KOPT-K1 (cell line): ENCODE measurements around the gene NKX6-2.
"Not testable (repeated sequence)": the region's sequence is repeated elsewhere in the genome, so short reads cannot be mapped to it uniquely, and the experiment has no call there.

ENCODE experiments used
- H3K27ac ChIP-seq: fragments of 200-600 bp; sonication (generic); 2 replicates; pipeline ENCODE4 v1.5.1; 2016; ENCODE audit warnings: antibody characterized with exemption, mild to moderate bottlenecking, low read depth, low read length; ENCODE audit not compliant: poor library complexity, severe bottlenecking
- H3K36me3 ChIP-seq: fragments of 200-600 bp; sonication (generic); 2 replicates; pipeline ENCODE4 v1.5.1; 2017; ENCODE audit warnings: antibody characterized with exemption, mild to moderate bottlenecking, low read length, moderate library complexity; ENCODE audit not compliant: insufficient read depth
- H3K9me3 ChIP-seq: fragments of 200-600 bp; sonication (generic); 2 replicates; pipeline ENCODE4 v1.5.1; 2017; ENCODE audit warnings: antibody characterized with exemption, low read length, mild to moderate bottlenecking; ENCODE audit not compliant: insufficient read depth, poor library complexity, severe bottlenecking

Gene NKX6-2

GRCh38 chr10:132806561-132807003, 20.6 kb upstream of the NKX6-2 start:
- H3K9me3 ChIP-seq, result no peaks in the 10 kb centered on the region
- no peak overlapping the region for H3K27ac ChIP-seq
- no peaks in the 10 kb centered on the region for H3K36me3 ChIP-seq

DNA sequence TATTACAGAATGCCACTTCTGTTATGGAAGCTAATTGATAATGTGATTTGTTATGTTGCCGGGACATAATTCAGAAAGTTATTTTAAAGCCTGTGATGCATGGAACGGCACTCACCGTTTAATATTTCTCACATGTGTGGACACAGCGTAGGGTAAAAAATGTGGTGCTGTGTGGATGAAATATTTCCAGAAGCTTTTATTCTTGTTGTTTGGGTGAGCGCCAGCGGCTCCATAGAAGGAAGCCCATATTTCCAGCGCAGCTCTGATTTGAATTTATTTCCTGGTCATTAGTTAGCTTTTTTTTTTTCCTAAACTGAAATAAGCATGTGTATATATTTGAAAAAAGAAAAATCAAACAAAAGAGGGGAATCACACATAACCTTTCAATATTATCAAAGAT, 20.2 kb upstream of the NKX6-2 start:
- Histone ChIP-seq H3K9me3 (no peaks in the 10 kb centered on the region), H3K36me3 (no peaks in the 10 kb centered on the region), H3K27ac (no peak overlapping the region)

DNA sequence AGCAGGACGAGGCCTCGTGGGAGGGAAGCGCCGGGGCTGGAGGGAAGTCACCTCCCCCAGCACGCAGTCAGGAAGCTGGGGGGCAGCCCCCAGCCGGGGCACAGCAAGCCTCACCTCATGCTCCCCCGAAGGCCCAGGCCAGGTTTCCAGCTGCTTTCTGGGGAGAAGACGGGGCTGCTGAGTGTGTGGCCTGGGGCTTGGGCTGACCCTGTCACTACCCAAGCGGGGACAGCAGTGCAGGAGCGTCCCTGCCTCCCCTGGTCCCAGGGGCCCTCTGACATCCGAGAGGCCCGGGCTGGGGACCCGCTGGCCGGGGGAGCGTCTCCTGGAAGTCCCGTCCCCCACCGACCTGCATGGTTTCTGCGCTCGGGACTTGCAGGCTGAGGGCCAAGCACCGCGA, 19.7 kb upstream of the NKX6-2 start:
- no peak overlapping the region for H3K27ac ChIP-seq
- no peaks in the 10 kb centered on the region for H3K9me3 ChIP-seq
- H3K36me3 ChIP-seq, result no peaks in the 10 kb centered on the region

- H3K9me3 ChIP-seq, result no peaks in the 10 kb centered on the region
- H3K27ac ChIP-seq, result no peak overlapping the region
- H3K36me3 ChIP-seq, result no peaks in the 10 kb centered on the region
Observed at GRCh38 chr10:132804785-132805426, 19.0 kb upstream of the NKX6-2 start.

DNA sequence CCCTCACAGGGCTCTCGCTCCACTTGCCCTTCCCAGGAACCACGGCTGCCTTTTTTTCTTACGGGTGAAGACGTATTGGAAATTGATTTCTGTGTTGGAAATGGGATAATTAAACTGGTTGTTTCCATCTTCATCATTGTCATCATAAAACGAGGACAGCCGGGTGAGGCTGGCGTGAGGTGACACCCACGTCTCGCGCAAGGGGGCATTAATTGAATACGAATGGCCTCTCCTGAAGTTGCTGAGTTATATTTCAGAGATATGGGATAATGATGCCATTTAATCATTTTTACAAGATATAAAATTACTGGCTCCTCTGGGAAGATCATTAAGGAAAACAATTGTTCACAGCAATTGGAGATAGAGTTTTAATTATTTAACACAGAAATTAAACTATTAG, 18.3 kb upstream of the NKX6-2 start:
- Histone ChIP-seq H3K9me3 (no peaks in the 10 kb centered on the region), H3K27ac (no peak overlapping the region), H3K36me3 (no peaks in the 10 kb centered on the region)

GRCh38 chr10:132803416-132804210, 17.7 kb upstream of the NKX6-2 start:
- H3K27ac ChIP-seq, result no peak overlapping the region
- no peaks in the 10 kb centered on the region for H3K36me3 ChIP-seq
- H3K9me3 ChIP-seq, result no peaks in the 10 kb centered on the region

DNA sequence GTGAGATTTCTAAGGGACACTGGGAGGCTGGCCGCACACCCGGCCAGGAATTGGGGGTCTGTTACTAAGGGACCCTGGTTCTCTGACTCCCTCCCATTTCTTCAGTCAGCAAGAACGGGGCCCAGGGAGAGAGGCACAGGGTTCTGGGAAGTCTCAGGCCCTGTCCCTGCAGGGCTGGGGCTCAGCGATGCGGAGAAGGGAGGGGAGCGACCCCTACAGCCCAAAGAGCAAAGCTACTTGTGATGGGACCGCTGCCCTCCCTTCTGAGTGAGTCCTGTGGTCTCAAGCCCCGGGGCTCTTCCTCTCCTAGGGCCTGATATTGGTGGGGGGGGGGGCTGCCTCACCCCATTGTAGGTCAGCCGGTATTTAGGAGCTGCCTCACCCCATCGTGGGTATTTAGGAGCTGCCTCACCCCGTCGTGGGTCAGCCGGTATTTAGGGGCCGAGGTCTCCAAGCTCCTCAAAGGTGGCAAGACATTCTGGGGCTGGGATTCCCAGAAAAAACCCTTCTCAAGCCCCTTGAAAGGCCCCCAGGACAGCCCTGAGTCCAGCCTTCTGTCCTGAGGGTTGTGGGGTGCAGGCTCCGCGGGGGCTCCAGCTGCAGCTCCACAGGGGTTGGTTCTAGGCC, 16.9 kb upstream of the NKX6-2 start:
- no peaks in the 10 kb centered on the region for H3K36me3 ChIP-seq
- no peak overlapping the region for H3K27ac ChIP-seq
- H3K9me3 ChIP-seq, result no peaks in the 10 kb centered on the region

DNA sequence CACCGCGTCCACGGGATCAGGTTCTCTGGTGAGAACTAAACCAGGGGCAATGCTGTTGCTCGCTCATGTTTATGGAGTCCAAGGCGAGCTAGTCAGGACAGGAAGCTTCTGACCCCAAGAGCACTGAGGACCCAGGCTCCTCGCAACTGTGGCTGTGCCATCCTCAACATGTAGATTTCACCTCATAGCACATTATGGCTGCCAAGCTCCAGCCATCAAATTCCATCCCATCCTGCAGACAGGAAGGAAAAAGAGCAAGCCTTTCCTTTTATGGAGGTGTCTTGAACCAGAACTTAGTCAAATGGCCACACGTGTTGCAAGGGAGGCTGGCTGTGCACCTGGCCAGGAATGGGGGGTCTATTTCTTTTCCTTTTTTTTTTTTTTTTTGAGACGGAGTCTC, 16.1 kb upstream of the NKX6-2 start:
- no peaks in the 10 kb centered on the region for H3K36me3 ChIP-seq
- no peaks in the 10 kb centered on the region for H3K9me3 ChIP-seq
- H3K27ac ChIP-seq, result no peak overlapping the region

- no peaks in the 10 kb centered on the region for H3K9me3 ChIP-seq
- no peak overlapping the region for H3K27ac ChIP-seq
- no peaks in the 10 kb centered on the region for H3K36me3 ChIP-seq
Observed at GRCh38 chr10:132799865-132800264, 13.9 kb upstream of the NKX6-2 start.

DNA sequence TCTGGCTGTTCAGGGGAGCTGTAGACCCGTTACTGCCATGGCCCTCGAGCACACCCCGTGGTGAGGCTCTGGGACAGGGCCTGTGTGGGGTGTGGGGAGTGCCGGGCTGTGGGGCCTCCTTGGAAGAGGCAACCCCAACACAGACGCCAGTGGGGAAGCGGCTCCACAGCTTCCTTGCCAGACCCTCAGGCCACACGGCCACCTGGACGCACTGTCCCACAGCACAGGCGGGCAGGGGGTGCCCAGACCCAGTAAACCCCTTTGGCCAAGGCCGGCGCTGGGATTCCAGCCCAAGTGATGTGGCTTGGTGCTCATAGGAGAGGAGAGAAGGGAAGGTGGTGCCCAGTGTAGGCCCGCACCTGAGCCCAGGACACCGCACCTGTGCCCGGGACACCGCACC, 12.9 kb upstream of the NKX6-2 start:
- H3K36me3 ChIP-seq, result no peaks in the 10 kb centered on the region

GRCh38 chr10:132798403-132798802, 12.5 kb upstream of the NKX6-2 start:
- H3K9me3 ChIP-seq, result no peaks in the 10 kb centered on the region
- no peak overlapping the region for H3K27ac ChIP-seq
- no peaks in the 10 kb centered on the region for H3K36me3 ChIP-seq

More for the DNA sequence above, 12.9 kb upstream of the NKX6-2 start:
- Histone ChIP-seq H3K9me3 (no peaks in the 10 kb centered on the region), H3K27ac (no peak overlapping the region)

- H3K9me3 ChIP-seq, H3K36me3 ChIP-seq, H3K27ac ChIP-seq: not testable (repeated sequence)
Observed at GRCh38 chr10:132797986-132798385, 12.0 kb upstream of the NKX6-2 start.

- Histone ChIP-seq H3K27ac (no peak overlapping the region), H3K9me3 (no peaks in the 10 kb centered on the region), H3K36me3 (no peaks in the 10 kb centered on the region)
Observed at GRCh38 chr10:132796846-132797245, 10.9 kb upstream of the NKX6-2 start.

GRCh38 chr10:132793871-132794849, 8.2 kb upstream of the NKX6-2 start:
- Histone ChIP-seq H3K9me3 (no peaks in the 10 kb centered on the region), H3K36me3 (no peaks in the 10 kb centered on the region), H3K27ac (no peak overlapping the region)

GRCh38 chr10:132793213-132793612, 7.3 kb upstream of the NKX6-2 start:
- Histone ChIP-seq H3K36me3 (no peaks in the 10 kb centered on the region), H3K9me3 (peaks cover 3% of the 10 kb centered on the region), H3K27ac (no peak overlapping the region)
